Activated naive CD4-positive, alpha-beta T cell treated with anti-CD3 and anti-CD28 coated beads, Interleukin-2, amount 50 U/mL, for 16 hours (primary cell): ENCODE data around the gene VPS13D.

Experiments
- DNase-seq: peaks from one replicate; pipeline ENCODE4 v3.0.0-alpha.2; 2020

The VPS13D gene

GRCh38 chr1:12473596-12474362, 243.9 kb downstream of the VPS13D start:
- no peak for DNase-seq

GRCh38 chr1:12475101-12475500, 245.3 kb downstream of the VPS13D start:
- no peak for DNase-seq

- no peak for DNase-seq
These were observed 245.7 kb downstream of the VPS13D start for GRCh38 chr1:12475530-12475934.

GRCh38 chr1:12475947-12476346, 246.1 kb downstream of the VPS13D start:
- no peak for DNase-seq

GRCh38 chr1:12477314-12477713, 247.5 kb downstream of the VPS13D start:
- DNase-seq, result no peak

GRCh38 chr1:12477936-12478611, 248.2 kb downstream of the VPS13D start:
- DNase-seq, result no peak

- no peak for DNase-seq
These were observed 248.8 kb downstream of the VPS13D start for GRCh38 chr1:12478612-12478985.

- DNase-seq, result no peak
These were observed 249.5 kb downstream of the VPS13D start for GRCh38 chr1:12479311-12479710.

GRCh38 chr1:12480041-12480440, 250.2 kb downstream of the VPS13D start:
- no peak for DNase-seq

GRCh38 chr1:12480748-12481362, 251.0 kb downstream of the VPS13D start:
- no peak for DNase-seq

GRCh38 chr1:12481928-12482327, 252.1 kb downstream of the VPS13D start:
- DNase-seq, result no peak

GRCh38 chr1:12482988-12483387, 253.2 kb downstream of the VPS13D start:
- DNase-seq, result no peak

GRCh38 chr1:12485231-12486058, 255.6 kb downstream of the VPS13D start:
- DNase-seq, result no peak

- DNase-seq, result no peak
These were observed 256.2 kb downstream of the VPS13D start for GRCh38 chr1:12486059-12486341.

GRCh38 chr1:12486401-12487005, 256.7 kb downstream of the VPS13D start:
- DNase-seq, result no peak

GRCh38 chr1:12487520-12487919, 257.7 kb downstream of the VPS13D start:
- no peak for DNase-seq

GRCh38 chr1:12488666-12489354, 259.0 kb downstream of the VPS13D start:
- no peak for DNase-seq

- DNase-seq, result no peak
These were observed 260.8 kb downstream of the VPS13D start for GRCh38 chr1:12490532-12491142.

- DNase-seq, result no peak
These were observed 261.8 kb downstream of the VPS13D start for GRCh38 chr1:12491656-12492055.

- DNase-seq, result no peak
These were observed 265.9 kb downstream of the VPS13D start for GRCh38 chr1:12495725-12496124.

- no peak for DNase-seq
These were observed 266.5 kb downstream of the VPS13D start for GRCh38 chr1:12496154-12496961.
